Stimulated activated CD4-positive, alpha-beta T cell treated with anti-CD3 and anti-CD28 coated beads, Interleukin-12 subunit alpha, Interleukin-12 subunit beta, amount 100 ng/mL, for 4 hours (primary cell): Measurements from ENCODE around the gene C17orf67.

Experiments used
- DNase-seq: peaks from one replicate; pipeline ENCODE4 v3.0.0-alpha.2; 2020

Gene C17orf67, protein sequence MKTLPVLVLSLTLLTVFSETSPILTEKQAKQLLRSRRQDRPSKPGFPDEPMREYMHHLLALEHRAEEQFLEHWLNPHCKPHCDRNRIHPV

GRCh38 chr17:56833809-56834379, at the start of gene C17orf67, which contains the start of gene DGKE:
Gene C17orf67, minus strand, starts transcription at chr17:56833920. Its CDS starts 18,110 bp downstream, at chr17:56815810.
Gene DGKE, plus strand, starts transcription at chr17:56834151. Its CDS starts 645 bp downstream, at chr17:56834796.
- DNase-seq = peak; percentile 99

DNA sequence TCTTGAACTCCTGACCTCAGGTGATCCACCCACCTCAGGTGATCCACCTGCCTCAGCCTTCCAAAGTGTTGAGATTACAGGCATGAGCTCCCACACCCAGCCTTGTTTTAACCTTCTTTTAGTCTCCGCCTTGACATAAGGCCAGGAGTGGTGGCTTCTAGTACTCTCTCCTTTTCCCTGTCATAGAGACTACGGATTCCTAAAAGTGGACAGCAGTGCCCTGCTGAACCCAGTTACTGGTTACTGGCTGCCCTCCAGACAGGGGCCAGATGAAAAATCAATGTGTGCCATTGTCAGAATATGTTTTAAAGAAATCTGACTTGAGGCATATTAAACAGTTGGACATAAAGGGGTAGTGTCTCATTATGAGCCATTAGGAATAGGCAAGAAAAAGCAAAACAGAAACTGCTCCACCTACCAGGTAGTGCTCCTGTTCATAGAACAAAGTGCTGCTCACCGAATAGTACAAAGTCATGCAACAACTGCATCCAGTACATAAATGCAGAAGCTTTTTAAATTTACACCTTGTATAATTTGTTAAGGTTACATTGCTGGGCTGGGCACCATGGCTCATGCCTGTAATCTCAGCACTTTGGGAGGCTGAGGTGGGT, 48.1 kb upstream of the C17orf67 start:
- DNase-seq = no peak

DNA sequence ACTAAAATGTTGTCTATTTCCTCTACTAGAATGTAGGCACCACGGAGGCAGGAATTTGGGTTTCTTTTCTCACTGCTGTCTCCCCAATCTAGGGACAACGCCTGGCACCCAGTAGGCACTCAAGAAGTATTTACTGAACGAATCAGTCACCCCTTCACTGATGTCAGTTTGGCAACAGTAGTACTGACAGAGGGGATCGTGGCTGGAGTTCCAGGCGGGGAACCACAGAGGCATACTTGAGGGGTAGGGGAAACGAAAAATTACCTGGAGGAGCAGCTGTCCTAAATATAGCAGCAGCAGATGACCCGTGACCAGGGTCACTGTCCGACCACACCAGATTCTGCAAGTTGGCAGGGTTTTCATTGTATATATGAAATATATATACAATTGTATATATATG, 46.9 kb upstream of the C17orf67 start:
- no peak for DNase-seq

- DNase-seq = no peak
These were observed 46.4 kb upstream of the C17orf67 start for GRCh38 chr17:56880133-56880532.

GRCh38 chr17:56879280-56879679, 45.6 kb upstream of the C17orf67 start:
- DNase-seq = no peak

- DNase-seq = no peak
These were observed 43.1 kb upstream of the C17orf67 start for GRCh38 chr17:56876766-56877179.

- DNase-seq = no peak
These were observed 36.4 kb upstream of the C17orf67 start for GRCh38 chr17:56870081-56870651.

- DNase-seq = no peak
These were observed 35.0 kb upstream of the C17orf67 start for GRCh38 chr17:56868716-56869115.

- DNase-seq = no peak
These were observed 34.2 kb upstream of the C17orf67 start for GRCh38 chr17:56867948-56868376.

- DNase-seq = no peak
These were observed 32.8 kb upstream of the C17orf67 start for GRCh38 chr17:56866496-56866895.

DNA sequence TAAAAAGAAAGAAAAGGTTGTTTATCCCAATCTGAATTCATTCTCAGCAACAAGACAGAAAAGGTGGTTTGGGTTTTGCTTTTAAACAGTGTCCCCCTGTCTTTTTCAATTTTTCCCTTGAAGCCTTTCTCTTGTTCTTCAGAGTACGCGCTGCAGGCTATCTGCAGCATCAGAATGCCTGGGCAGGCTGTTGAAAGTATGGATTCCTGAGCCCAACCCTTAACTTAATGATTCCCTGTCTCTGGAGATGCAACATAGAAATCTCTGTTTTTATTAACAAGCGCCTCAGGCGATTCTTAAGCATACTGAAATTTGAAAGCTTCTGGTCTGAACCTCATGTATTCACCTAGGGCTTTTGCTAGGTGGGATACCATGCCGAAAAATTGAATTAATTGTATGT, 32.4 kb upstream of the C17orf67 start:
- DNase-seq = no peak

- DNase-seq = no peak
These were observed 30.3 kb upstream of the C17orf67 start for GRCh38 chr17:56863974-56864373.

DNA sequence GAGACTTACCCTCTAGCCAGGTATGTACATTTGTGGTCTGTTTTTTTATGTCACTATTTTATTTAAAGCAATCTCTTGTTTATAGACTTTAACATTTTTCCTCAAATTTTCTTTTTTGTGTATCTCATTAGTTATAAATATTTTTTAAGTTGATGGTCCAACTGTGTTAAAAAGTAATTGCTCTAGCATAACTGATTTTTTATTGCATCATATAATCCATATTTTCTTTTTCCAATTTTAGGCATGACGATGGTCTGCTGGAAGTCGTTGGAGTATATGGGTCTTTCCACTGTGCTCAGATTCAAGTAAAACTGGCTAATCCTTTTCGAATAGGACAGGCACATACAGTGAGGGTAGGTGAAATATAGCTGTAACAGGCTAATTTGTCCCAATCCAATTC, 28.2 kb upstream of the C17orf67 start:
- DNase-seq = no peak

GRCh38 chr17:56851008-56851407, 17.3 kb upstream of the C17orf67 start:
- no peak for DNase-seq

DNA sequence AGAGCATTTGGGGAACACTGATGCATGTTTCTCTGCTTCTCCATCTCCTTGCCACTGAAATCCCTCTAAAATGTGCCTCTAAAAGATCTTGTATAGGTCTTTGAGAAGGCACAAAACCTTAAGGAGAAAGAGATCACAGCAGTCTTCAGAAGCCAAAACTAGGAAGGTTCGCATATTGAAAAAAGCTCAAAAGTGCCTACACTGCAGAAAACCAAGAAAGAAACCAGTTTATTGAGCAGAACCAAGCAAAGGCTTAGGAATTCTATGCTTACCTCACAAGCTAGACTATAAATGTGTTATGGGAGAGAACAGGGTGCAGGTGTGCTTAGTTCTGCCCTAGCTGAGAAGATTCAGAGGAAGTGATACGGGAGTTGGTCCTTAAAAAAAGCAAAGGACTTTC, 16.9 kb upstream of the C17orf67 start:
- DNase-seq = no peak

DNA sequence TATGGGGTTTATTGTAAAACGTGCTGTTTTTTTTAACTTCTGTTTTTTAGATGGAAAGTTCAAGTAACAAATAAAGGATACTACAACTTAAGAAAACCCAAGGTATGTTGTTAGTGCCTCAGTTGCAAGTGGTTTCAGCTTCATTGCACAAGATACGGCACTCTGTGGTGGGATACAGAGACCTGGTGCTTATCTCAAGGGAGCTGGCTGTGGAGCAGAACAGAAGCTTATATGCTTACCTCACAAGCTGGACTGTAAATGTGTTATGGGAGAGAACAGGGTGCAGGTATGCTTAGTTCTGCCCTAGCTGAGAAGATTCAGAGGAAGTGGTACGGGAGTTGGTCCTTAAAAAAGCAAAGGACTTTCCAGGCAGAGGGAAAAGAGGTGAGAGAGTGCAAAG, 15.4 kb upstream of the C17orf67 start:
- no peak for DNase-seq

GRCh38 chr17:56847106-56847505, 13.4 kb upstream of the C17orf67 start:
- no peak for DNase-seq

- no peak for DNase-seq
These were observed 12.2 kb upstream of the C17orf67 start for GRCh38 chr17:56845934-56846333.

GRCh38 chr17:56842577-56842976, 8.9 kb upstream of the C17orf67 start:
- DNase-seq = no peak

- no peak for DNase-seq
These were observed 5.0 kb upstream of the C17orf67 start for GRCh38 chr17:56838687-56839086.

DNA sequence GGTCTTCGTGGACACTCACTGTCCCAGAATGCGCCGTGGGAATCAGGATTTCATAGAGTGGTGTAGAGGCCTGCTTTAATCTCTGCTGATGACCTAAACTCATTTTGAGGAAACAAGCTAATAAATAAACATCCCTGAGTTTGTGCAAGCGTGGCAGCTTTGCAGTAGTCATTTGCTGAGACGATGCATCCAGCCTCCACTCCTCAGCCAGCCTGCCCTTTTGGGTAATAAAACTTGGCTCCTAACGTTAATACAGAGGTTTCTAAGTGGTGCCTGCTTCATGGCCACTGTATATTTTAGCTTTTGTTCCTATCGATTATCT, 1.5 kb upstream of the C17orf67 start:
- DNase-seq = no peak

DNA sequence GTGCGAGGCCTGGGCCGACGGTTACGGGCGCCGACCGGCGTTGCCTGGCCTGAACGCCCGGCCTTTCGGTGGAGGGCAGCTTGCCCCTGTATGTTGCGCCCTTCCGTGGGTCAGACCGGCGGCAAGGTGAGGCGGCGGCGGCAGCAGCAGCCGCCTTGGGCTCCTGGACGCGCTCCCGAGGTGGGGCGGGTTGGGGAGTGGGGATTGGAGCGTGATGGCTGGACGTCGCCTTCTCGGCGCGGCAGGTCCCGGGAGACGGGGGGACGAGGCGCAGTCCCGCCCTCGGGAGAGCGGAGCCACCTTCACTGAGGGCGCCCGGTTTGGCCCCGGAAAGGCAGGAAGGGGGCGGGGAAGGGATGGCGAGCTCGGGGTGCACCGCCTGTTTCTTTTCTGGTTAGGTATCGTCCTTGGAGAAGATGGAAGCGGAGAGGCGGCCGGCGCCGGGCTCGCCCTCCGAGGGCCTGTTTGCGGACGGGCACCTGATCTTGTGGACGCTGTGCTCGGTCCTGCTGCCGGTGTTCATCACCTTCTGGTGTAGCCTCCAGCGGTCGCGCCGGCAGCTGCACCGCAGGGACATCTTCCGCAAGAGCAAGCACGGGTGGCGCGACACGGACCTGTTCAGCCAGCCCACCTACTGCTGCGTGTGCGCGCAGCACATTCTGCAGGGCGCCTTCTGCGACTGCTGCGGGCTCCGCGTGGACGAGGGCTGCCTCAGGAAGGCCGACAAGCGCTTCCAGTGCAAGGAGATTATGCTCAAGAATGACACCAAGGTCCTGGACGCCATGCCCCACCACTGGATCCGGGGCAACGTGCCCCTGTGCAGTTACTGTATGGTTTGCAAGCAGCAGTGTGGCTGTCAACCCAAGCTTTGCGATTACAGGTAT, 902 bp upstream of the C17orf67 start:
- DNase-seq = peak; percentile 60

DNA sequence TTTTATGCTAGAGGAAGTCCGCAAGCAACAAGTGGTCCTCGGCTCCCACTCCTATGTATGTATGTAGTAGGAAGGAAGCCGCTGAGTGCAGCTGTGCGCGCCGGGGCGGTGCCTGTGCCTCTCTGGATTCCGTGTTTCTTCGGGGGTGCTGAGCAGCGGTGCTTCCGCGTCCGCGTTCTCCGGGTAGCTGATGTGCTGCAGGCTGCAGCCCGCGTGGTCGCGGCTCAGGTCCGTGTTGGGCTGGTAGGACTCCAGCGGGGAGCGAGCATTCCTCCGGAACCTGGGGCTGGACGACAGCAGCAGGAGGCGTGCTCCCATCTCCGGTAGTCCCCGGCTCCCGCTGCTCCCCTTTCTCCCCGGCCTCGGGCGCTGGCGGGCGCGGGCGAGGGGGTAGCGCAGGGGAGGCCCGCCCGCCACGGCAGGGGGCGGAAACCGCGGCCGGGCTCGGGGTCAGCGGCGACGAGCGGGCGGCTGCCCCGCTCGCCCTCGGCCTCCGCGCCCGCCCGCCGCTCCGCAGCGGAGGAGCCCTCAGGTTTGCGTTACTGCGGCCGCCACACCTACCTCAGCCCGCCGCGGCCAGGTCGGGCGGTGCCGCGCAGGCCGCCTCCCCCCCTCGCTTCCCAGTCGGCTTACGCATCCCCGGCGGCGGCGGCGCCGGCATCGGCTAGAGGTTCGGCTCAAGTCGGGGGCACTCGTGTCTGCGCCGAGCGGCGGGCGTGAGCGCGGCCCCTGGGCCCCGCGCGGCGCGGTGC, 487 bp downstream of the C17orf67 start:
- peak; percentile 57 for DNase-seq
